Measurements from ENCODE around the gene C1QTNF4.
"Not testable (repeated sequence)": the region's sequence is repeated elsewhere in the genome, so short reads cannot be mapped to it uniquely, and the experiment has no call there.

The C1QTNF4 gene

GRCh38 chr11:47593934-47594855 lies at the start of gene C1QTNF4:
Gene C1QTNF4, minus strand, starts transcription at chr11:47594411. Its CDS starts 3,601 bp downstream, at chr11:47590810.
- DNase-seq (ENCODE audit: low read depth in 2 of 3, low spot score in 2 of 3): no peak

- peak; percentile 81 to 96 (median 82) for DNase-seq (ENCODE audit: low read depth in 2 of 3, low spot score in 2 of 3)
These were observed 48.1 kb upstream of the C1QTNF4 start, which contains the start of gene MTCH2 for GRCh38 chr11:47642099-47642855. Gene MTCH2, minus strand, starts transcription at chr11:47642559. Its CDS starts 94 bp downstream, at chr11:47642465.

DNA sequence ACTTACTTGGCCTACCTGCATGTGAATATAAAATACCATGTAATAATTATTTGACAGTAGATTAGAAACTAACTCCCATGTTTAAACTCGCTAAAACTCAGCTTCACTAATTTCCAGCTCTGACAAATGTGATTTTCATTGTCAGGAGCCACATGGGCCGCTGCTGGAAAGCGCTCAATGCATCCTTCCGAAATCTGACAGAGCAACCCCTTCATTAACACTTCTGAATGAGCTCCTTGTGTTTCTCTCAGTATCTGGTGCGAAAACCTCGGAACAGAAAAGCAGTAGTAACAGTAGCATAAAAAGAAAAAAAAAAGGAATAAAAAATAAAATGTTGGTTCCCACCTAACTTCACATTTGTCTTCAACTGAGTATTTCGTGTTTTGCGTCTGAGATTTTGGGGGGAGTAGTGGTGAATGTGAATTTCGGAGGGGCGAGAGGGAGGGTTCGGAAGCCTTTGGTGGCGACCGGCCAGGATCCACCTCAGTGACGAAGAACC lies 47.4 kb upstream of the C1QTNF4 start:
- DNase-seq (ENCODE audit: low read depth in 2 of 3, low spot score in 2 of 3): no peak

- not testable (repeated sequence) for DNase-seq (ENCODE audit: low read depth in 2 of 3, low spot score in 2 of 3)
These were observed 46.3 kb upstream of the C1QTNF4 start for GRCh38 chr11:47640506-47640905.

- not testable (repeated sequence) for DNase-seq (ENCODE audit: low read depth in 2 of 3, low spot score in 2 of 3)
These were observed 42.1 kb upstream of the C1QTNF4 start for GRCh38 chr11:47636331-47636730.

DNA sequence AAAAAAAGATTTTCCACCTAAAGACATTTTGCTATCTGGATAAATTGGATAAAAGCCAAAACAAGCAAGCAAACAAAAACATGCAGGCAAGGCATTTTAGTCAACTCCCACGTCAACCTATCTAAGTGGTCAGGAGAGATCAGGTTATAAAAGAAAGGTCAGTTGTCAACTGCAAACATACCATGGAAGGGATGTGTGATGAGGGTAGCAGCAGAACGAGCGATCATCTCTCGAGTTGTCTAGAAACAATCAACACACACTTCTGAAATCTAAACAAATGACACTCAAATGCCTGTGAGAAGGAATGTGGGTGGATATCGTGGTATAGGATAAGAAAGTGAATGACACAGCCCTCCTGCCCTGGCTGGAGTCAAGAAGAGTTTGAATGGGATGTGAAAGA lies 37.3 kb upstream of the C1QTNF4 start:
- no peak for DNase-seq (ENCODE audit: low read depth in 2 of 3, low spot score in 2 of 3)

- DNase-seq (ENCODE audit: low read depth in 2 of 3, low spot score in 2 of 3): no peak
These were observed 33.8 kb upstream of the C1QTNF4 start for GRCh38 chr11:47628026-47628425.

DNA sequence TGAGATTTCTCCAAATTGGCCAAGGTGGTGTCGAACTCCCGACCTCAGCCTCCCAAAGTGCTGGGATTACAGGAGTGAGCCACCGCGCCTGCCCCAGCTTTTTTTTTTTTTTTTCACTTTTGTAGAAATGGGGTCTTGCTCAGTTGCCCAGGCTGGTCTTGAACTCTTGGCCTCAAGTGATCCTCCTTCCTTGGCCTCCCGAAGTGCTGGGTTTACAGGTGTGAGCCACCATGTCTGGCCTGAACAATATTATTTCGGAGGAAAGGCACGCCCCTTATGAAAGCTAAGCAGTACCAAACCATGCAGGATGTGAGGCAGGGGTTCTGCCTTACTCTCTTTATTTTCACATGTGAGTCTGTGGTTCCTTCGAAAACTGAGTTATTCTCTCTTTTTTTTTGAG lies 32.0 kb upstream of the C1QTNF4 start:
- DNase-seq (ENCODE audit: low read depth in 2 of 3, low spot score in 2 of 3): no peak

GRCh38 chr11:47620836-47621378 lies 26.7 kb upstream of the C1QTNF4 start:
- no peak for DNase-seq (ENCODE audit: low read depth in 2 of 3, low spot score in 2 of 3)

- DNase-seq (ENCODE audit: low read depth in 2 of 3, low spot score in 2 of 3): no peak
These were observed 23.2 kb upstream of the C1QTNF4 start for GRCh38 chr11:47617417-47617809.

DNA sequence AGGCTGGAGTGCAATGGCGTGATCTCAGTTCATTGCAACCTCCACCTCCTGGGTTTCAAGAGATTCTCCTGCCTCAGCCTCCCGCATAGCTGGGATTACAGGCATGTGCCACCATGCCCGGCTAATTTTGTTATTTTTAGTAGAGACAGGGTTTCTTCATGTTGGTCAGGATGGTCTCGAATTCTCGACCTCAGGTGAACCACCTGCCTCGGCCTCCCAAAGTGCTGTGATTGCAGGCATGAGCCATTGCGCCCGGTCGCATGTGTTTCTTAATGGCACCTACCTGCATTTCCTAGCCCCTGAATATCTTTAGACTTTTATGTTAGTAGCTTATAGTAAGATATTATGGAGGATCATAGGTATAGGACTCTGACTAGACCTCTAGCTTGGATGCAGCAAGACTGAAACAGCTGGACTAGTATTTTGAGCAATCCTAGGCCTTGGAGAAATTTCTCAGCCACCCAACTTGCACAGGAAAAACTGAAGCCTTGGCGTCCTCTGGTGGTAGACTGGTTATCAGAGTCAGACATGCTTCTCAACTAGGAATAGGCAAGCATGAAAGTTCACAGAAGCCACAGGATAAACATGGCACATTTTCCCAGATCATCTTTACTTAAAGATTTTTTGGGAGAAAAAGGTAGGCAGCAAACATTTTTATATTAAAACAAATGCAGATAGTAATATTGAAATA lies 22.7 kb upstream of the C1QTNF4 start:
- no peak for DNase-seq (ENCODE audit: low read depth in 2 of 3, low spot score in 2 of 3)

DNA sequence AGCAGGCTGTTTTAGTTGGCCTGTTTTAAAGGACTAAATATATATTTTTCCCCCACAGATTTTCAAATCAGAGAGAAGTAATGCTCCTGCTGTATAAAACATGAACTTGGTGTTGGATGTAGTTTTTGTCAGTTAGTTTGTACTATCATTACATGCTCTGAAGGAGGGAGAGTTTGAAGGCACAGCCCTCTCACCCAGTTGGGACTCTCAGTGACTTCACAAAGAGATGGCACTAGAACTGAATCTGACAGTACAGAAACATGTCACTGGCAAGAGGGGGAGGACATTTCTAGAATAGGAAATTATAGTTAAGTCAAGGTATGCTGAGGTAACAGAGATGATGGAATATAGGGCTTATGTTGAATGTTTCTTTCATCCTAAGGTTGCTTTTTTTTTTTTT lies 21.0 kb upstream of the C1QTNF4 start:
- no peak for DNase-seq (ENCODE audit: low read depth in 2 of 3, low spot score in 2 of 3)

- DNase-seq (ENCODE audit: low read depth in 2 of 3, low spot score in 2 of 3): no peak
These were observed 17.2 kb upstream of the C1QTNF4 start for GRCh38 chr11:47611348-47611794.

DNA sequence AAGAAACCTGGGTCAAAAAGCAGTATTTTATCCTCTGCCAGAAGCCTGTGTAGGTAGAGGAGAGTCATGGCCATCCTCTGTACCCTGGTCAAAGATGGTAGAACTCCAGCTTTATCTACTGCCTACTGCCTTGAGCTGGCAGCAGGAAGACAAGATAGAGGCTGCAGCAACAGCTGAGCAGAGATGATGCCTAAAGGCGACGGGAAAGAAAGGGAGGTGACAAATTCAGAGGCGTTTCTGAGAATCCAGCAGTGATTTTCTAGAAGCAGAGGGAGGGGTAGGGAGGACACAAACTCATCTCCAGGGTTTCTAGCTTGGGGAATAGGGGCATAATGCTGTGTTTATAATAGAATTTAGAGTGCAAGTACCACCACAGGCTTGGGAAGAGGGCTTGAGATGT lies 15.5 kb upstream of the C1QTNF4 start:
- DNase-seq (ENCODE audit: low read depth in 2 of 3, low spot score in 2 of 3): no peak

DNA sequence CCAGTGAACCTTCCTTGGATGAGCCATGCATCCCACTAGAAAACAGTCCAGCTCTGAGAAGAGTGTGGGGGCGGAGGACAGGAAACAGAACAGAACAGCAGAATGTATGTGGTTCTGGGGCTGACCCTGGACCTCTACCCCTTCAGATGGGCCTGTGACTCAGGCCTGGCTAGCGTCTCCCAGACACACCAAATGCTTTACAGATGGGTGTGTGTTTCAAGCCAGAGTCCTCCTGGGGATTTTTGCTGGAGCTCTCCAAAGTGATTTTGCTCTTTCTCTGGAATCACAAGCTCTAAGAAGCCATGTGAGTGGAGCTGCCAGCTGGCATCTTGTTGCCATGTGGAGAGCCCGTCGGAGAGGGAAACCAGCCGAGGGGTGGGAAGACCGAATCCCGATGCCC lies 13.2 kb upstream of the C1QTNF4 start:
- DNase-seq (ENCODE audit: low read depth in 2 of 3, low spot score in 2 of 3): no peak

- no peak for DNase-seq (ENCODE audit: low read depth in 2 of 3, low spot score in 2 of 3)
These were observed 12.5 kb upstream of the C1QTNF4 start for GRCh38 chr11:47606731-47607130.

GRCh38 chr11:47605921-47606320 lies 11.7 kb upstream of the C1QTNF4 start:
- no peak for DNase-seq (ENCODE audit: low read depth in 2 of 3, low spot score in 2 of 3)

DNA sequence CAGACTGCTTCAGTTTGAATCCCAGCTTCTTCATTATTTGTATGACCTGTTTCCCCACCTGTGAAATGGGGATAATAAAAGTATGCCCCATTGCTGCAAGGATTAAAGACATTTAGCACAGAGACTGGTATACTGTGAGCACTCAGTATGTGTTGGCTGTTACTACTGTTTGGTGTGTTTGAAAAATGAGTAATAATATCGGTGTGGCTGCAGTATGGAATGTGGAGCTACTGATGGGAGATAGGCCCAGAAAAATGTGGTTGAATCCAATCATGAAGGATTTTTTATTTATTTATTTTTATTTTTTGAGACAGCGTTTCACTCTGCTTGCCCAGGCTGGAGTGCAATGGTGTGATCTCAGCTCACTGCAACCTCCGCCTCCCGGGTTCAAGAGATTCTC lies 9.1 kb upstream of the C1QTNF4 start:
- no peak for DNase-seq (ENCODE audit: low read depth in 2 of 3, low spot score in 2 of 3)

DNA sequence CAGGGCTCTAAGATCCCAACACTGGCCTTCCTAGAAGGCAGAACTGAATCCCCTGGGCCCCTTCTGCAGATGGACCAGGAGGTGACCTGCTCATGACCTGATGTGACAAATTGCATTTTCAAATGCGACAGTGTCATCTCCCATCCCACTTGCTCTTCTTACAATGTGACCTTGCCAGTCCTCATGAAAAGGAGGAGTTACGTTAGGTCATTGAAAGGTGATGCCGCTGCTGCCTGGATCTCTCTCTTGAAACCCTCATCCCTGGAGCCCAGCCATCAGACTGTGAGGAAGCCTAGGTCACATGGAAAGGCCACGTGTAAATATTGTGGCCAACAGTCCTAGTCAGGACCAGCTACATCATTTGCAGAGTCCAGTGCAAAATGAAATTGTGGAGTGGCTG lies 5.7 kb upstream of the C1QTNF4 start:
- DNase-seq (ENCODE audit: low read depth in 2 of 3, low spot score in 2 of 3): no peak

- no peak for DNase-seq (ENCODE audit: low read depth in 2 of 3, low spot score in 2 of 3)
These were observed 1.8 kb upstream of the C1QTNF4 start for GRCh38 chr11:47595967-47596366.

DNA sequence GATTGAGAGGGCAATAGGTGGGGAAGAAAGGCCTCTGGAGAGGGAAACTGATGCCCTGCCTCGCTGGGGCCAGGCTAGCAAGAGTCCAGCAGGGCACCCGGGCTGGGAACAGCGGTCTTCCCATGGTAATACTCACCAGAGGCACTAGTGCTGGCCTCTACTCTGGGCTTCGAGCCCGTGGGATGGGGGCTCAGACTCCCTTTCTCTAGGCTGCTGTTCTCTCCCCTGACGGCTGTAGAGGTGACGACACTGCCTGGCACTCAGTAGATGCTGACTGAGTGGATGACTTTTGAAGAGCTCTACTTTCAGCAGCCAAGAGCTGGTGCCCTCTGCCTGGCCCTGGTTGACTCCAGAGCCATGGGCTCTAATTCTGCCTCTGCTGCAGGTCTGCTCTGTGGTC lies 818 bp upstream of the C1QTNF4 start:
- no peak for DNase-seq (ENCODE audit: low read depth in 2 of 3, low spot score in 2 of 3)
